Colonic mucosa (tissue), 4 donors: Measurements from ENCODE around the gene GNAT1. TPM values are rescaled to one million over a fixed set of nuclear protein-coding genes. Genes with fewer than 3 reads are reported as not detected.

ENCODE experiments used
- DNase-seq: peaks from one replicate; pipeline ENCODE4 v3.0.0-alpha.2; 2020
- H3K27ac ChIP-seq: fragments of 200-600 bp; one replicate; pipeline ENCODE4 v1.8.0; 2021
- H3K27me3 ChIP-seq: fragments of 200-600 bp; one replicate; pipeline ENCODE4 v1.8.0; 2021
- H3K36me3 ChIP-seq: fragments of 200-600 bp; one replicate; pipeline ENCODE4 v1.8.0; 2021
- H3K4me1 ChIP-seq: fragments of 200-600 bp; one replicate; pipeline ENCODE4 v1.8.0; 2021; ENCODE audit warnings: mild to moderate bottlenecking
- H3K4me3 ChIP-seq: fragments of 200-600 bp; one replicate; pipeline ENCODE4 v1.8.0; 2021
- H3K9ac ChIP-seq, 2 donors: one replicate each; pipeline ENCODE4 v1.7.0; 2013; ENCODE audit warnings: control low read depth in 2 of 2, low read depth in 2 of 2, low read length in 2 of 2
- H3K9me3 ChIP-seq: fragments of 200-600 bp; one replicate; pipeline ENCODE4 v1.8.0; 2021
- intact Hi-C: fragments of 100-400 bp; cut with DNase I; formaldehyde crosslinking; loops from one replicate; pipeline ENCODE4 v1.14.1; 2022
- total RNA-seq, 2 donors: library from RNA; stranded (reverse); fragmentation: NEBNext Ultra II Directional in 1 of 2; extraction: Animal tissue kit (Norgen Biotek cat#: 25700) in 1 of 2; gene quantifications; one replicate each; pipeline ENCODE4 v1.2.1, GENCODE V29; 2021
- TF ChIP-seq, protein P1 (sequence below): fragments of 200-600 bp; IDR thresholded peaks from one replicate; pipeline ENCODE4 v1.8.0; 2022; ENCODE audit warnings: antibody characterized with exemption, mild to moderate bottlenecking
- donor health status: healthy.
- donor health status: DM: no; HTN: no; CAD: no.
- donor health status: DM: no; HTN: no; CAD: no.

The GNAT1 gene
- total RNA-seq, 2 donors from 2014 or later = not detected

DNA sequence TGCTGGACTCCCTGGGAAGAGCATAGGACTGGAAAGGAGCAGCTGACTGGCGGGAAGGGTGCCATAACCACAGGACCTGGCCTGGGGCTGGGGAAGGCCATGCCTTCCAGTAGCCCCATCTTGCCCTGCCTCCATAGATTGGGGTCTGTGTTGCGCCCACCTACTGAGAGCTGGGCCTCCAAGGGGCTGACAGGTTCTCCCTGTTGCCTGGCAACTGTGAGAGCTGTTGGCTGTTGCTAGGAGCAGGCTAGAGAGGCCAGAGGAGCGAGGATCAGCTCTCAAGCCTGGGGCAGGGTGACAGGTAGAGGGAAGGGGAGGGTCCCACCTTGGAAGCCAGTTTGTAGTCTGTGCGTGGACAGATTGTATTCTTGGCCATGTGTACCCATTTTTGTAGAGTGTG, 41.8 kb downstream of the GNAT1 start:
- intact Hi-C loops = no loop called here
- no peak for DNase-seq
- H3K4me1 ChIP-seq = peaks cover 9% of the 10 kb centered on the region
- peak overlapping the region in 1 of 2 donors; percentile 44 for H3K9ac ChIP-seq
- H3K36me3 ChIP-seq = no peaks in the 10 kb centered on the region
- TF ChIP-seq, protein P1, sequence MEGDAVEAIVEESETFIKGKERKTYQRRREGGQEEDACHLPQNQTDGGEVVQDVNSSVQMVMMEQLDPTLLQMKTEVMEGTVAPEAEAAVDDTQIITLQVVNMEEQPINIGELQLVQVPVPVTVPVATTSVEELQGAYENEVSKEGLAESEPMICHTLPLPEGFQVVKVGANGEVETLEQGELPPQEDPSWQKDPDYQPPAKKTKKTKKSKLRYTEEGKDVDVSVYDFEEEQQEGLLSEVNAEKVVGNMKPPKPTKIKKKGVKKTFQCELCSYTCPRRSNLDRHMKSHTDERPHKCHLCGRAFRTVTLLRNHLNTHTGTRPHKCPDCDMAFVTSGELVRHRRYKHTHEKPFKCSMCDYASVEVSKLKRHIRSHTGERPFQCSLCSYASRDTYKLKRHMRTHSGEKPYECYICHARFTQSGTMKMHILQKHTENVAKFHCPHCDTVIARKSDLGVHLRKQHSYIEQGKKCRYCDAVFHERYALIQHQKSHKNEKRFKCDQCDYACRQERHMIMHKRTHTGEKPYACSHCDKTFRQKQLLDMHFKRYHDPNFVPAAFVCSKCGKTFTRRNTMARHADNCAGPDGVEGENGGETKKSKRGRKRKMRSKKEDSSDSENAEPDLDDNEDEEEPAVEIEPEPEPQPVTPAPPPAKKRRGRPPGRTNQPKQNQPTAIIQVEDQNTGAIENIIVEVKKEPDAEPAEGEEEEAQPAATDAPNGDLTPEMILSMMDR = no peak
- no peaks in the 10 kb centered on the region for H3K9me3 ChIP-seq
- H3K27me3 ChIP-seq = no peaks in the 10 kb centered on the region
- H3K27ac ChIP-seq = no peak overlapping the region
- no peak overlapping the region for H3K4me3 ChIP-seq

DNA sequence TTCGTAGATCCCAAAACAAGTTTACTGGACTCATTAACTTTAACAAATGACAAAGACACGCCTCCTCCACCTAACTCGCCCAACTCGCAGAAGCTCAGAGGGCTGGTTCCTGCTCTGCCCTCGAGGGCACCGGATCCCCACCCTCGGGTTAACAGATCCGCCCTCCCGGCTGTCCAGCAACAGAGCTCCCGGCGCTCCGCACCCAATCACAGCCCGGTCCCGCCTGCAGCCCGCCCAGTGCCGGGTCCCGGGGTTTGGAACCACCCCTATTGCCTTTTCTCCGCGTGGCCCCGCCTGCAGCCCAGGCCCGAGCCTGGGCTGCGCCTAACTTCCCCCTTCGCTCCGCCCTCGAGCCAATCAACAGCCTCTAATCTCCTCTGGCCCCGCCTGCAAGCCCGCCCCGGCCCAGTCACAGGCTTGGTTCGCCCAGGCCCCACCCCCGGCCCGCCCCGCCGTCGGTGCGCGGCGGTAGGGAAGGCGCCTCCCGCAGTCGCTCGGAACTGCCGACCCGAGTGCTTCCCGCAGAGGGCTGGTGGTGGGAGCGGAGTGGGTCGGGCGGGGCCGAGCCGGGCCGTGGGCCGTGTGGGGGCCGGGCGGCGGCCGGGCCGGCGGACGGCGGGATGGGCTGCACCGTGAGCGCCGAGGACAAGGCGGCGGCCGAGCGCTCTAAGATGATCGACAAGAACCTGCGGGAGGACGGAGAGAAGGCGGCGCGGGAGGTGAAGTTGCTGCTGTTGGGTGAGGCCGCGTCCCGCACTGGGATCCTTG, 44.5 kb downstream of the GNAT1 start, which contains the start of gene GNAI2:
TSS of gene GNAI2 (plus strand) at position 489 of the 768 bp plus-strand sequence. CDS start at position 621, 132 bp downstream.
- peak within 1 kb of the TSS; percentile 52 for H3K4me3 ChIP-seq
- H3K27me3 ChIP-seq = no peaks in the 10 kb centered on the region
- H3K9ac ChIP-seq = peak within 1 kb of the TSS; percentile 61 to 89
- DNase-seq = peak; percentile 98
- H3K9me3 ChIP-seq = no peaks in the 10 kb centered on the region
- H3K4me1 ChIP-seq = peaks cover 31% of the 10 kb centered on the region
- peak within 1 kb of the TSS; percentile 82 for H3K27ac ChIP-seq
- no peaks in the 10 kb centered on the region for H3K36me3 ChIP-seq
- intact Hi-C loops = no loop called here
- TF ChIP-seq, protein P1 = no peak

DNA sequence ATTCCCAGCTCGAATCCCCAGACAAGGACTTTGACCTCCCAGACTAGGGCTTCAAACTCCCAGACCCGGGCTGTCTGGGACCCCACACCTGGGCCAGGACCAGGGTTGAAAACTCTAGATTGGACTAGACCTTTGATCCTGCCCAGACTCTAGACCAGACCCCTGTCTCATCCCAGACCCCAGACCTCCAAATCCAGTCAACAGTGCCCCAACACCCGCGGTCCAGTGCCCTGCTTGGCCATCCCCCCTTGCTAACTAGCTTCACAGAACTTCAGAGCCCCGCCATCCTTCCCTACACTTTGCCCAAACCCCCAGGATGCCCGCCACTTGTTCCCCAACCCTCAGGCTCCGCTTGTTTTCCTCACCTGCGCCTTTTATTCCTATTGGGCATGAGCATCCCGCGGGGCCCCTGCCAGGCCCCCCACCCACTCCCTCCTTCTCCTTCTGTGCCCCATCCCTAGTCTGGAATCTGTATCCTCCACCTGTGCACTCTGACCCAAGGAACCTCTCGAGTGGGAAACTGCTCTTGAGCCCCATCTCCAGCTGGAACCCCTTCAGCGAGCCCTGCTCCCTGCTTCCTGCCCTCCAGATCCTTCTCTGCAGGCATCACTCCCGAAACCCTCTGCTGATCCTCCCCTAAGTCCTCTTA, 45.2 kb downstream of the GNAT1 start:
- peak overlapping the region; percentile 82 for H3K27ac ChIP-seq
- peak overlapping the region; percentile 58 to 89 for H3K9ac ChIP-seq
- H3K4me1 ChIP-seq = peaks cover 31% of the 10 kb centered on the region
- DNase-seq = no peak
- TF ChIP-seq, protein P1 = no peak
- H3K9me3 ChIP-seq = no peaks in the 10 kb centered on the region
- no peaks in the 10 kb centered on the region for H3K36me3 ChIP-seq
- intact Hi-C loops = no loop called here
- H3K27me3 ChIP-seq = no peaks in the 10 kb centered on the region
- H3K4me3 ChIP-seq = peak overlapping the region; percentile 52

DNA sequence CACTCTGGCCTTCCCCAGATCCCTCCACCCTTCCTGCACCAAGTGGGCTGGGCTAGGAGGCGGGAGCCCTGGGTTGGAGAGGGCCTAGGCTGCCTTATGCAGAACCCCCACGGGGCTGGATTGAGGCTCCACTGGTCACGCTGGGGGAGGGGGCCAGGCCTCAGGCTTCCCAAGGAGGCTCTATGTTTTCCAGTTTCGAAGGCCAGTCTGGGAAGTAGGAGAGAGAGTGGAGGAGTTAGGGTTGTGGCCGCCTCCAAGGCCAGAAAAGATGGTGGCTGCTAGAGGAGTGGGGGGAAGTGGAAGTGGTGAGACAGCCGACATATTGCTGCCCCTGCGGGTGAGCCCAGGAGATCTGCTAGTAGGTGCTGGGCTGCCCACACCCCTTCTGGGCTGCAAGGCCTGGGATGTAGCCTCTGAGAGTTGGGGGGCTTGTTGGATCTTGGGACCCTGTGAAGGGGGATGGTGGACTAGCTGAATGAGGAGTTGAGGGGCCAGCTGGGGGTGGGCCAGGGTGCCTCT, 45.8 kb downstream of the GNAT1 start:
- no peaks in the 10 kb centered on the region for H3K9me3 ChIP-seq
- TF ChIP-seq, protein P1 = no peak
- no peak for DNase-seq
- H3K36me3 ChIP-seq = no peaks in the 10 kb centered on the region
- H3K4me3 ChIP-seq = peak overlapping the region; percentile 52
- no peaks in the 10 kb centered on the region for H3K27me3 ChIP-seq
- peak overlapping the region; percentile 82 for H3K27ac ChIP-seq
- intact Hi-C loops = no loop called here
- peak overlapping the region; percentile 58 to 89 for H3K9ac ChIP-seq
- H3K4me1 ChIP-seq = peaks cover 31% of the 10 kb centered on the region

DNA sequence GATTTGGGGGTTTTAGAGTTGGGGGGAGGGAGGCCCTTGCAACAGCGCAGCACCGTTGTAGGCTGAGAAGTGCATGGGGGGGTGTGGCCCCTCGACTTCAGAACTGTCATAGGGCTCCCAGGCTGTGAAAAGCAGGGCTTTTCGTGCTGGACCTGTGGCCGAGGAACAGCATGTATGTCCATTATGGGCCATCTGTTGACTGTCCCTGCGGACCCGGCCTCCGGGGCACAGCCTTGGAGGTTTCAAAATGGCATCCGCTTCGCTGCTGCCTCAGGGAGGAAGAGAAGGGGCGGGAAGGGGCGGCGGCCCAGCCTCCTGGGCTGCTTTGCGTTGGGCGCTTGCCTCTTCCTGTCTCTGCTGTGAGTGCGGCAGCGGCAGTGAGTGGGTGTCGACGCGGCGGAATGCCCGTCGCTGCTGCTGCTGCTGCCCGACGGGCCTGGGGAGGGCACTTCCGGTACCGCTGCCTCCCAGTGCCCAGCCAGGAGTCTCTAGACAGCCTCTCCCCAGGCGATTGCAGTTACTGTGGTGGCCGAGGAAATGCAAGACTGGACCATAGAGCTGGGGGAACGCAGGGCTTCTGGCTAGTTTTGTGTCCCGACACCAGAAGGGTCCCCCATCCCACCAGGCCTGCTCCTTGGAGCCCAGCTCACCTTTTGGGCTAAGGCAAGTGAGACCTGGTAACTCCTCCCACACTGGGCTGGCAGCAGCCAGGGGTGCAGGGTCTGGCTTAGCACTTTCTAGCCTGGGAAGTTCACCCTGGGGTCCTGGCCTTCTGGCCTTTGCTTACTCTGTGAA, 46.5 kb downstream of the GNAT1 start:
- peak; percentile 76 for DNase-seq
- intact Hi-C loops = no loop called here
- no peaks in the 10 kb centered on the region for H3K9me3 ChIP-seq
- H3K9ac ChIP-seq = peak overlapping the region; percentile 58 to 89
- TF ChIP-seq, protein P1 = no peak
- no peaks in the 10 kb centered on the region for H3K36me3 ChIP-seq
- peak overlapping the region; percentile 82 for H3K27ac ChIP-seq
- peak overlapping the region; percentile 52 for H3K4me3 ChIP-seq
- no peaks in the 10 kb centered on the region for H3K27me3 ChIP-seq
- H3K4me1 ChIP-seq = peaks cover 31% of the 10 kb centered on the region
